Measurements from ENCODE around the gene SELENOP.

DNA sequence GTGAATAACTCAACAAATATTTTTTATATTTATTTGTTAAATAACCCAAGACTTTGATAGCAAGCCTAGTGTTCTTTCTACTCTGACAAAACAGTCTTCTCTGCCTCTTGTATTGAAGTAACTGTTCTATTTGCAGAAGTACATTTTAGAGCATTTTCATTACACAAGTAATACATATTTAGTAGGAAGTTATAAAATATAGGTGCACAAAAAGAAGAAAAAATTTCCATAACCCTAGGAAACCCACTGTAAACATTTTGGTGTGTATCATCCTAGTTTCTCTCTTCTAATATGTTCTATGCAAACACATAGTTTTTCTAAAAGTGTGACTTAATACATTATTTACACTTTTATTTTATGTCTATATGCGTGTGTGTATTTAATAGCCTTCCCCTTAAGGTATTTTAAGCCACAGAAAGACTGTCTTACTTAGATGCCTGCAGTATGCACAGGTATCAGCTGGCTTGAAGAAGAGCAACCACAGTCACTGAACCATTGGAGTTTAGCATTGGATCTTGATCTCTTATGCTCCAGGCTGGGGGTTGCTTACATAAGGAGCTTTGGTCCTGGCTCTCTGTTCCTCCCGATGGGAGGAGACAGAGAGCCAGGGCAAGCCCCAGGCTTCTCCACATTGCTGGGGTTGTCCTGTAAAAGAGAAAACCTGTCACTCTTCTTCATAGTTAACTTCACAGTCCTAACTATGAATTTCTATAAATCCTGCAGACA lies 3.8 kb downstream of the SELENOP start:
- TF ChIP-seq POLR2A (IDR thresholded peaks at IDR 0.05) (no peak), POLR2AphosphoS5 (IDR thresholded peaks at IDR 0.05) (no peak)
- TF ChIP-seq, protein P1, sequence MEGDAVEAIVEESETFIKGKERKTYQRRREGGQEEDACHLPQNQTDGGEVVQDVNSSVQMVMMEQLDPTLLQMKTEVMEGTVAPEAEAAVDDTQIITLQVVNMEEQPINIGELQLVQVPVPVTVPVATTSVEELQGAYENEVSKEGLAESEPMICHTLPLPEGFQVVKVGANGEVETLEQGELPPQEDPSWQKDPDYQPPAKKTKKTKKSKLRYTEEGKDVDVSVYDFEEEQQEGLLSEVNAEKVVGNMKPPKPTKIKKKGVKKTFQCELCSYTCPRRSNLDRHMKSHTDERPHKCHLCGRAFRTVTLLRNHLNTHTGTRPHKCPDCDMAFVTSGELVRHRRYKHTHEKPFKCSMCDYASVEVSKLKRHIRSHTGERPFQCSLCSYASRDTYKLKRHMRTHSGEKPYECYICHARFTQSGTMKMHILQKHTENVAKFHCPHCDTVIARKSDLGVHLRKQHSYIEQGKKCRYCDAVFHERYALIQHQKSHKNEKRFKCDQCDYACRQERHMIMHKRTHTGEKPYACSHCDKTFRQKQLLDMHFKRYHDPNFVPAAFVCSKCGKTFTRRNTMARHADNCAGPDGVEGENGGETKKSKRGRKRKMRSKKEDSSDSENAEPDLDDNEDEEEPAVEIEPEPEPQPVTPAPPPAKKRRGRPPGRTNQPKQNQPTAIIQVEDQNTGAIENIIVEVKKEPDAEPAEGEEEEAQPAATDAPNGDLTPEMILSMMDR (IDR thresholded peaks at IDR 0.05): no peak
